ENCODE results near the gene C14orf39.

DNA sequence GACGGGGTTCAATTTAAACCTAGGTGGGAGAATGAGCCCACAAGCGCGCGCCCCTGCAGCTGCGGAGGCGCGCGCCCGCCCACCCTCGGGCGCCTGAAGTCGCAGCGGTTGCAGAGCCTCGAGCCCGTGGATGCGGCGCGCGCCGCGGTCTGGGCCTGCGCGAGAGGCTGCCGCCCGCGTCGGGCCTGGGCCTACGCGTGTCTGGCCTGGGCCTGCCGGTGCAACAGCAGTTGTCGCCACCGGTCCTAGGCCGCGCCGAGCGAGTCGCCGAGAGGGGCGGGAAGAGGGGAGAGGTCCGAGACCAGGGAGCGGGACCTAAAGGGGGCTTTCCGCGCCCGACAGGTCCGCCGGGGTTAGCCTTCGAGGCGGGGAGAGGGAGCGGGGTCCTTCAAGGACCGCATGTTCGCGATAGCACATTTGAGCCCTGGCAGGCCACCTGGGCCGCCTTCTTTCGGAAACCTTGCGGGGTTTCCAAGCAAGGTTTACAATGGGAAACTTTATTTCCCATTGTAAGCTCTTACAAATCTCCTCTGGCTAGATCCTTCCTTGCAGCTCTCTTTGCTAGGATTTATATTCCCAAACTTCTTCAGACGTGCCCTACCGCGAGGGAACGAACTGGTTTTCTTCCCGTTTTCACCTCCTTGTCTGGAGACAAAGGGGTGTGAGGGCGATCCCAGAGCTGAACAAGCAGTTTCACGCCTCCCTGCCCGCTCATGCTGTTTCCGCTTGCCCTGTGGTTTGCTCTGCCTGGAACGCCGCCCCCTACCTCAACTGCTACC, 29.8 kb upstream of the C14orf39 start:
- no peak for TF ChIP-seq POLR2A (IDR thresholded peaks at IDR 0.05)
- TF ChIP-seq, protein P1, sequence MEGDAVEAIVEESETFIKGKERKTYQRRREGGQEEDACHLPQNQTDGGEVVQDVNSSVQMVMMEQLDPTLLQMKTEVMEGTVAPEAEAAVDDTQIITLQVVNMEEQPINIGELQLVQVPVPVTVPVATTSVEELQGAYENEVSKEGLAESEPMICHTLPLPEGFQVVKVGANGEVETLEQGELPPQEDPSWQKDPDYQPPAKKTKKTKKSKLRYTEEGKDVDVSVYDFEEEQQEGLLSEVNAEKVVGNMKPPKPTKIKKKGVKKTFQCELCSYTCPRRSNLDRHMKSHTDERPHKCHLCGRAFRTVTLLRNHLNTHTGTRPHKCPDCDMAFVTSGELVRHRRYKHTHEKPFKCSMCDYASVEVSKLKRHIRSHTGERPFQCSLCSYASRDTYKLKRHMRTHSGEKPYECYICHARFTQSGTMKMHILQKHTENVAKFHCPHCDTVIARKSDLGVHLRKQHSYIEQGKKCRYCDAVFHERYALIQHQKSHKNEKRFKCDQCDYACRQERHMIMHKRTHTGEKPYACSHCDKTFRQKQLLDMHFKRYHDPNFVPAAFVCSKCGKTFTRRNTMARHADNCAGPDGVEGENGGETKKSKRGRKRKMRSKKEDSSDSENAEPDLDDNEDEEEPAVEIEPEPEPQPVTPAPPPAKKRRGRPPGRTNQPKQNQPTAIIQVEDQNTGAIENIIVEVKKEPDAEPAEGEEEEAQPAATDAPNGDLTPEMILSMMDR (IDR thresholded peaks at IDR 0.05), result no peak
